HG03064 (cell line): ENCODE data around the gene CD79B.

Source experiments
- ATAC-seq: cut with Tn5 transposase; IDR thresholded peaks from one replicate; pipeline ENCODE4 v1.9.1; 2021; ENCODE audit warnings: low read depth; ENCODE audit not compliant: unreplicated experiment

CD79B gene

GRCh38 chr17:63931981-63932561 is at the start of gene CD79B:
TSS of gene CD79B (minus strand) at chr17:63932331. CDS start at chr17:63932261, 70 bp downstream.
- ATAC-seq = peak; percentile 63

DNA sequence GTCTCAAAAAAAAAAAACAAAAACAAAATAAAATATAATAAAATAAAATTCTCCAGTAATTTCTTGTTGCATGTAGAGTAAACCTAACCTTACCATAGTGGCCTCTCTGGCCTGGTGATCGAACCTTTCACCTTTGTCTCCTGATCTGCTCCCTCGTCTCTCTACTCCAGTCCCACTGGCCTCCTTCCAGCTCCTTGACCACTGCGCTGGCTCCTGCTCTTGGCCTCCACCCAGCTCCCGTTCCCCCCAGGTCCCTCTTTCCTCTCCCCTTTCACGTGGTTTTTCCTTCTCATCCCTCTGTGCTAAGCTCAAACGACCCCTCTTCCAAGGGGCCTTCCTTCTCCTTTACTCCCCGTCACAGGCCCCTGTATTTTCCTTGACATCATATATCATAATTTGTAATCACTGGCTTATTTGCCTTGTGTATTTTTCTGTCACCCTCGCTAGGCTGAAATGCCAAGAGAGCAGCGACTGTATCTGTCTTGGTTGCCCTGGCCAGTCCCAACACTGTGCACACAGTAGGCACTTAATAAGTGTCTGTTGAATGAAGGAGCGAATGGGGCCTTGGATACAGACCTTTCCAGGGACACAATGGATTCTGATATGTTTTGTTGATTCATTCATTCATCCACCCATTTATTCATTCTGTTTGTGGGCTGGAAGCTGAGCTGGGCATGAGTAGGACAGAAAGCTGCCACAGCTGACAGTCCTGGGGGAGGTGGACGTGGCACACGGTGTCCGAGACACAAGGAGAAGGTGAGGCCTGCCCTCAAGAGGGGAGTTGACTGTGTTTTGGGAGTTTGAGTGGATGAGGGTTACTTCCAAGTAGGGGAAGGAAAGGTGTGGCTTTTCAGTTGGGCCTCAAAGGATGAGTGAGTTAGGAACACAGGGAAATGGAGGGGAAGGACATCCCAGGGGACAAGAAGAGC is 46.4 kb upstream of the CD79B start:
- ATAC-seq = no peak

- ATAC-seq = no peak
Measured at GRCh38 chr17:63976702-63977101, 44.6 kb upstream of the CD79B start.

DNA sequence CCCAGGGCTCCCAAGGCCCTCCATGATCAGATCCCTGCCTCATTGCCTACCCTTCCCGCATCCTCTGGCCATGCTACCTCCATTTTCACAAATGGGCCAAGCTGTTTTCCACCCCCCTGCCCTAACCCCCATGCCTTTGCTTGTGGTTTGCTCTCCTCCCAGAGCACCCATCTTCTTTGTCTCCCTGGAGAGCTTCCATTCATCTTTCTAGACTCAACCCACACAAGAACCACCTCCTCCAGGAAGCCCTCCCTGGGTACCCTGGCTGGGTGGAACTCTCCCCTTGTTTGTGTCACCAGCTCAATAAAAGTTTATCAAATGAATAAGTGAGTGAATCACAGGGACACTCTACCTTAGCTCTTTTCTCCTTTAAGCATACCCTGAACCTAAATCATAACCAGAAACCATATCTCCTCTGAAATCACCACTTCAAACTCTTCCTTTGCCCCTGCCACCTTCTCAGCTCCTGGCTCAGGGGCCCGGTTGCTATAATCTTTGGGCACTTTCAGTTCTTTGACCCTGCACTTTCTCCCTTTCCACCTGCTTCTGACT is 43.5 kb upstream of the CD79B start:
- ATAC-seq = no peak

DNA sequence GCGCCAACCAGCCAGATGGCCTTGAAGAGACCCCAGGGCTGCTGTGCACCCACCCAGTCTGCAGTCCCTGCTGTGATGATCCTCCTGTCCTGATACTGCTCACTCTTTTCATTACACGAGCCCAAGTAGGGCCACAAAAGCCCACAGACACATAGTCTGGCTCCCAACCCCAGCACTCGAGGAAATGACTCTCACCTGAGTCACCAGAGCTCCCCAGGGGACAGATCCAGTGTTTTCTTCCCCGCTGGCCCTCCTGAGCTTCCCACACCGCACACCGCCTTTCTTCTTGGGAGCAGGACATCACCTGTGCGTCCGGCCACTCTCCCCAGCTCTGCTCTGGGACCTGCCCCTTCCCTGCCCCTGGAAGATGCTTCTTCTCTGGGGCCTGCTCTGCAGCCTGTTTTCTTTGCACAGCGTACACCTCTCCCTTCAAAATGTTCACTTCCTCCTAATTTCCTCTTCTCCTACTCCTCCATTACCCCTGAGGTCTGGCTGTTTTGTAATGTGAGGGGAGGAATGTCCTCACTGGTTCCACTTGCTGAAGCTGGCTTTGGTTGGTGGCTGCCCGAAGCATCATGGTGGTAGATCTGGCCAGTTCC is 42.6 kb upstream of the CD79B start:
- ATAC-seq = no peak

DNA sequence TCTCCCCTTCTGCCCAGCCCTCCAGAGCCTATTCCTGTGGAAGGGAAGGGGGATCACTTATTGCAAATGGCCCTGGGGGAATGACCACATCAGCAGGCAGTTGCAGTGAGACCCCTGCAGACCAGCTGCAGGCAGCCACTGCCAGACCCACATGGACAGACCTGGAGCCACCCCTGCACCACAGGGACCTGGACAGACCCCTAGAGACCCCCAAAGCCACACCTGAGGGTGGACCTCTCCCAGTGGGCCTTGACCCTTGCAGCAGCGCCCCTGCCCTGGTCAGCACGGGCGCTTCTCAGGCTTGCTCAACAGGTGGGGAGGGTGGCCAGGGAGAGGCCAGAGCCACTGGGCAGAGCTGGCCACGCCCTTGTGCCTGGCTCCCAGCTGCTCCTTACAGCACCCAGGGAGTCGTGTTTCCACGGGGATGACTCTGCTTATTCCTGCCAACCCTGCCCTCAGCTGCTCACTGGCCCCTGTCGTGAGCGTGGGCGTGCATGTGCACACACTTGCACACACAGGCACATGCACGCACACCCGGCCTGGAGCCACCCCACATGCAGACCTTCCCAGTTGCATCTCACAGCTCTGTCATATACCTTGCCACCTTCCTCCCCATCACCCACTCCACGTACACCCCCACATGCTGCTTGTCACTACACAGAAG is 41.9 kb upstream of the CD79B start:
- no peak for ATAC-seq

DNA sequence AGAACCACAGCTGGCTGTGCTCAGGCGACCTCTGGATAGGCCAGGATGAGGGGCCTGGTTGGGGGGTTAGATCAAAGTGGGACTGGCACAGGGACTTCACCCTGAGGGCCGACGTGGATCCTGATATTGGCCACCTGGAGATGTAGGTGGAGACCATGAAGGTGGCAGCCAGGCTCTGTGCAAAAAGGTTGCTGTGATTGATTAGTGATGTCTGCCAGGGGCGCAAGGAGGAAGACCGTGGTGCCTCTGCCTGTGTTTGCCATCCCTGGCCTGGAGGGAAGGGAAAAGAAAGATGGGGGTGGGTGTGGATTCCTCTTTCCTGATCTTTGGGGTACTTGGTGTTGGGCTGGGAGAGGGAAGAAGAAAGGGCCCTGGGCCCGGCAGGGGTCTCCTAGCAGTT is 41.1 kb upstream of the CD79B start:
- no peak for ATAC-seq

- ATAC-seq = no peak
Measured at GRCh38 chr17:63972796-63973195, 40.7 kb upstream of the CD79B start, which contains the start of gene SCN4A. TSS of gene SCN4A (minus strand) at chr17:63972918. CDS start at chr17:63972841, 77 bp downstream.

GRCh38 chr17:63969278-63969677 is 37.1 kb upstream of the CD79B start:
- ATAC-seq = no peak

GRCh38 chr17:63967953-63968352 is 35.8 kb upstream of the CD79B start:
- ATAC-seq = no peak

GRCh38 chr17:63966646-63967264 is 34.6 kb upstream of the CD79B start:
- no peak for ATAC-seq

- no peak for ATAC-seq
Measured at GRCh38 chr17:63963123-63963522, 31.0 kb upstream of the CD79B start.

DNA sequence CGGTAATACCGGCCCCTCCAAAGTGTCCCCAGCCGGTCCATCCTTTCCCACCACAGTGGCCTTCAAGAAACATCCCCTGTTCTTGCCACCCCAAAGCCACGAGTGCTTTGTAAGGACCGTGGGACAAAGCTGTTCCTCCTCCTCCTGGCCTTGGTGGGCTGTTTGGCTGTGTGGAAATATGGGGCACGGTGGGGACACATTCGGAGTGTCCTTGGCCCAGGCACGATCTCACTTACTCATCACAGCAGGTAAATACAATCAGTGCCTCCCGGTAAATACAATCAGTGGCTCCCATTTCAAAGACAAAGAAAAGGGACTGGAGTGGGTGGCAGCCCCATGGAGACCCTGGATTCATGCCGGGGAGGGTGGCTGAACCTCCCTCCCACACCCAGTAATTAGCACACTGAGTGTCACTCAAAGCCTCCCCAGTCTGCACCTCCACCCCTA is 30.2 kb upstream of the CD79B start:
- ATAC-seq = no peak

- ATAC-seq = no peak
Measured at GRCh38 chr17:63961355-63962212, 29.5 kb upstream of the CD79B start.

DNA sequence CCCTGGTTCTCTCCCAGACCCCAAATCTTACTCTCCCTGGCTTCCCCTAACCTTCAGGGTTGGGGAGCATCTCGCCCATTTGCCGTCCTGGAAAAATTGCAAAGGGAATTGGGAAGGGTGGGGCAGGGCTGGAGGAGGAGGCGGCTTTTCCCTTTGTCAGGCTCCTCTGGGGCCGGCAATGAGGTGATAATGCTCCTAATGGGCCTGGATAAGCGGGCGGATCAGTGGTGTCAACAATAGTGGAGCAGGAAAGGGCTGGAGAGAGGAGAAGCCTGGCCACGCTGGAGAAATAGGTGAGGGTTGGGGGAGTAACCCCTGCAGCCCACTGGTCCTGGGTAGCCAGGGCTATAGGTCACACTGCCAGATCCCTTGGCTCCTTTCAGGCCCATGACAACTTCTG is 28.3 kb upstream of the CD79B start:
- no peak for ATAC-seq

DNA sequence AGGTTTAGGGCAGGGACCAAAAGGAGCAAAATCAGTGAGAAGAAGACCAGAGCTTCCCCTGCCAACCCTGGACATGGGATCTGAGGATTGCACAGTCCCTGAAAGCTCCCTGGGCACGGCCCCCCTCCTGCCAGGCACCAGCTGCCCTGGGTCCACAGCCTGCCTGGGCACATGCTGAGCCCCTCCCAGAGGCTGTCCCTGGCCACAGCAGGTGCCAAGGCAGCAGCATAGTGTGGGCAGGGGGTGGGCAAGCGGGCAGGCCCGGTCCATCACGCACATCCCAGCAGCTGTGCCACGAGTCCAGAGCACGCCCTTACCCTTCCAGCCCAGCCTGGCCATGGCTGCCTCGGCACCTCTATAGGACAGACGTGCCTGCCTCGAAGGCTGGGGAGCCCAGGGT is 27.9 kb upstream of the CD79B start:
- ATAC-seq = no peak

DNA sequence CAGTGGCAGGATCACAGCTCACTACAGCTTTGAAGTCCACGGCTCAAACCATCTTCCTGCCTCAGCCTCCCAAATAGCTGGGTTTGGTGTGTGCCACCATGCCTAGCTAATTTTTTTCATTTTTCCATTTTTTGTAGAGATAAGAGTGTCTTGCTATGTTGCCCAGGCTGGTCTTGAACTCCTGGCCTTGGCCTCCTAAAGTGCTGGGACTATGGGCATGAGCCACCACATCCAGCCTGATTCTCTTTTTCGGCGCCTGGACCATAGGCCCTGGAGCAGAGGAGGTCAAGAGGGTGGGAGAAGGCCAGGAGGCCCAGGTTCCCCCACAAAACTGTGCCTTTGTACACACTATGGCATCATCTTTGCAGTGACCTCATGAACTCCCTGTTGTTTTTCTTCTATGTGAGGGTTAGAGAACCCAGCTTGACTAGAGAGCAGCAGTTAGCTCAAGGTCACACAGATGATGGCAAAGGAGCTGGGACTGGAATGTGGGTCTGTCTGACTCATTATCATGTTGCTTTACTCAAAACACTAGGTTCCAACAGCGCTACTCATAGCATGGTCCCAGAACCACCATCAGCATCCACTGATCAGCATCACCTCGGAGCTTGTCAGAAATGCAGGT is 24.3 kb upstream of the CD79B start:
- no peak for ATAC-seq

DNA sequence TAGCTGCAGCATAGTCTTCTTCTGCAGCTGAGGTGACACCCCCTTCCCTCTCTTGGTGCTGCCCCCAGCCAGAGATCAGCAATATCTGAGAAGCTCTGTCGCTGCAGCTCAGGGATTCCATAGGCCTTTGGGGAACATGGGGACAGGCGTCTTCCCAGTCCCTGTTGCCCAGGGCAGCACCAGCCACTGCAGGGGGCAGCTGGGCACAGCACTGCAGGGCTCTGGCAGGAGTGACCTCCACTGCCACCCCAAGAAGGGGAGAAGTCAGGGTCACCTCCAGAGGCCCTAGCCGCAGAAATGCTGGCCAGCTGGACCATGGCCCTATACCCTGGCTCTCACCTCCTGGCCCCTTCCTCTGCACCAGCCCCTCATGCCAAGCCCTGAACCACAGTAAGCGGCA is 23.7 kb upstream of the CD79B start:
- no peak for ATAC-seq

DNA sequence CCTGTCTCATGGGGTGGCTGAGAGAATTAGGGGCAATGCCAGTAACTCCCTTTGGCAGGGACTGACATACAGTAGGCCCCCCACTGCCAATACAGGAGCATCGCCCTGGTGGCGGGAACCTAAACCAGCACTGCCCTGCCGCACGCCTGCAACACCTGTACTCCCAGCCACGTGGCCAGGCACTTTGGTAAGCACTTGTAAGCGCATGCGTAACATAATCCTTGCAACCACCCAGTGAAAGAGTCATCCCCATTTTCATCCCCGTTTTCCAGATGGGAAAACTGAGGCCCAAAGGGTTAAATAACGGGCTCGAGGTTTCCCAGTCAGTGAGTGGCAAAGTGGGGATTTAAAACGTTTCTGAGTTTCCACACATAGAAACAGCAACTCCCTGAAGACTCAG is 23.1 kb upstream of the CD79B start:
- ATAC-seq = no peak
